DND-41 (cell line): ENCODE results near the gene PSMF1.

Source experiments
- EZH2 ChIP-seq: IDR thresholded peaks from 3 replicates; pipeline ENCODE4 v1.6.1; 2012; ENCODE audit warnings: borderline replicate concordance, low read depth, mild to moderate bottlenecking, moderate library complexity, low read length, inconsistent platforms; ENCODE audit not compliant: severe bottlenecking
- TF ChIP-seq, protein P1 (sequence below): IDR thresholded peaks from 2 replicates; pipeline ENCODE4 v1.5.1; 2012; ENCODE audit warnings: borderline replicate concordance, low read length, moderate library complexity, mild to moderate bottlenecking; ENCODE audit not compliant: poor library complexity, severe bottlenecking; ENCODE audit errors: extremely low read depth

DNA sequence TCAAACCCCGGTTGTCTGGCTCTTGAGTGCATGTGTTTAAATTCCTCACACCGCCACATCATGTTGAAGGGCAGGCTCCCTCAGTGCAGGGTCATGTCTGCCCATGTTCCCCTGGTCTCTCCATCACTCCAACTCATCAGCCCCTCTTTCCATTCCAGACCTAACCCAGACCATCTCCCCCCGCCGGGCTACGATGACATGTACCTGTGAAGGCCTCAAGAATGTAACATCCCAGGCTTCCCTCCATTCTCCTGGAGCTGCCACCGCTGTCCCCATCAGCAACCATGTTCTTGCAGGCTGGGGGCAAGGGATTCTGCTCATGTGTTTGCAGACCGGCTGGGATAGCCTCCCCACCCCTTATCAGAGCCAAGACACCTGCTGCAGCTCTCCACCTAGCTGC is 46.5 kb downstream of the PSMF1 start:
- TF ChIP-seq, protein P1, sequence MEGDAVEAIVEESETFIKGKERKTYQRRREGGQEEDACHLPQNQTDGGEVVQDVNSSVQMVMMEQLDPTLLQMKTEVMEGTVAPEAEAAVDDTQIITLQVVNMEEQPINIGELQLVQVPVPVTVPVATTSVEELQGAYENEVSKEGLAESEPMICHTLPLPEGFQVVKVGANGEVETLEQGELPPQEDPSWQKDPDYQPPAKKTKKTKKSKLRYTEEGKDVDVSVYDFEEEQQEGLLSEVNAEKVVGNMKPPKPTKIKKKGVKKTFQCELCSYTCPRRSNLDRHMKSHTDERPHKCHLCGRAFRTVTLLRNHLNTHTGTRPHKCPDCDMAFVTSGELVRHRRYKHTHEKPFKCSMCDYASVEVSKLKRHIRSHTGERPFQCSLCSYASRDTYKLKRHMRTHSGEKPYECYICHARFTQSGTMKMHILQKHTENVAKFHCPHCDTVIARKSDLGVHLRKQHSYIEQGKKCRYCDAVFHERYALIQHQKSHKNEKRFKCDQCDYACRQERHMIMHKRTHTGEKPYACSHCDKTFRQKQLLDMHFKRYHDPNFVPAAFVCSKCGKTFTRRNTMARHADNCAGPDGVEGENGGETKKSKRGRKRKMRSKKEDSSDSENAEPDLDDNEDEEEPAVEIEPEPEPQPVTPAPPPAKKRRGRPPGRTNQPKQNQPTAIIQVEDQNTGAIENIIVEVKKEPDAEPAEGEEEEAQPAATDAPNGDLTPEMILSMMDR: no peak
- TF ChIP-seq EZH2: no peak
